Measurements from ENCODE around the gene MAML3.

- no peak for TF ChIP-seq POLR2AphosphoS5 (IDR thresholded peaks at IDR 0.05)
- no peak for TF ChIP-seq EP300 (IDR thresholded peaks at IDR 0.05; ENCODE audit: low read depth)
- no peak for TF ChIP-seq CTCF (IDR thresholded peaks at IDR 0.05)
- TF ChIP-seq POLR2A (IDR thresholded peaks at IDR 0.05): no peak
Measured at GRCh38 chr4:139686988-139687387, 467.0 kb downstream of the MAML3 start.

Data from transverse colon (tissue), 4 donors.